ENCODE measurements around the gene ALG2.

- TF ChIP-seq CREB1 (CRISPR knock-in tag; IDR thresholded peaks at IDR 0.05; ENCODE audit: low read depth) (no peak), CTCF (conservative IDR thresholded peaks at IDR 0.05; ENCODE audit: low read depth in 2 of 2) (no peak), EZH2 (IDR thresholded peaks at IDR 0.05; ENCODE audit: low read depth, unreplicated experiment) (no peak), POLR2AphosphoS5 (IDR thresholded peaks at IDR 0.05; ENCODE audit: low read depth) (no peak), ETS1 (IDR thresholded peaks at IDR 0.05) (no peak), EZH2phosphoT487 (IDR thresholded peaks at IDR 0.05; ENCODE audit: unreplicated experiment) (no peak), REST (IDR thresholded peaks at IDR 0.05; ENCODE audit: unreplicated experiment) (no peak), JUNB (IDR thresholded peaks at IDR 0.05; ENCODE audit: unreplicated experiment) (no peak), NANOG (IDR thresholded peaks at IDR 0.05; ENCODE audit: borderline replicate concordance) (no peak), ZNF462 (CRISPR knock-in tag; IDR thresholded peaks at IDR 0.05) (no peak), ZNF114 (CRISPR knock-in tag; IDR thresholded peaks at IDR 0.05) (no peak), STAT1 (IDR thresholded peaks at IDR 0.05; ENCODE audit: unreplicated experiment) (no peak)
These were observed 41.2 kb upstream of the ALG2 start for GRCh38 chr9:99262949-99263418.
